Activated CD8-positive, alpha-beta memory T cell treated with anti-CD3 and anti-CD28 coated beads for 24 hours (primary cell): Measurements from ENCODE around the gene KCNIP2.
"Not testable (repeated sequence)": the region's sequence is repeated elsewhere in the genome, so short reads cannot be mapped to it uniquely, and the experiment has no call there.

ENCODE experiments used
- DNase-seq: peaks from one replicate; pipeline ENCODE4 v3.0.0-alpha.2; 2020

KCNIP2 gene

GRCh38 chr10:101827919-101828600, 15.5 kb downstream of the KCNIP2 start:
- DNase-seq = no peak

DNA sequence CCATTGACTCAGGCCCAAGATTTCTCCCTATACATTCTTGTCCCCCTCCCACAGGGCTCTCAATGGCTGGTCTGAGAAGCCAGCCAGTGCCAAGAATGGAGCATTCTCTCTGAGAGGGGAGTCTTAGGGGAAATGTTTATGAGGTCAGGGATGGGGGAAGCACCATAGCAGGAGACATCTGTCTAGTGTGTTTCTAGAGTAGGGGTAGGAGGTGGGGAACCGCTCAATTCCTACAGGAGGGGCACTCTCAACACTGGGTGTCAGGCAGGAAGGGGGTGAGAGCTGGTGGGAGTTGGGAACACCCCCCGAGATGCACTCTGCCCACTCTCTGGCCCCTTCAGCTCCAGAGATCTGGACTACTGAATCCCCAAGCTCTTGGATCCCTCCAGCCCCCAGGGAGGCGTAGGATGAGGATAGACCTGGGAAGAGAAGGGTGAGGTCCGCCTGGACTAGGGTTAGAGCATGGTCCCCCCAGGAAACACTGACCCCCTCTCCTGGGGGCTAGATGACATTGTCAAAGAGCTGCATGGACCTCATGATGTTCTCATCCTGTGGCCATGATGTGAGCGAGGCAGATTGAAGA, 16.7 kb downstream of the KCNIP2 start:
- no peak for DNase-seq

DNA sequence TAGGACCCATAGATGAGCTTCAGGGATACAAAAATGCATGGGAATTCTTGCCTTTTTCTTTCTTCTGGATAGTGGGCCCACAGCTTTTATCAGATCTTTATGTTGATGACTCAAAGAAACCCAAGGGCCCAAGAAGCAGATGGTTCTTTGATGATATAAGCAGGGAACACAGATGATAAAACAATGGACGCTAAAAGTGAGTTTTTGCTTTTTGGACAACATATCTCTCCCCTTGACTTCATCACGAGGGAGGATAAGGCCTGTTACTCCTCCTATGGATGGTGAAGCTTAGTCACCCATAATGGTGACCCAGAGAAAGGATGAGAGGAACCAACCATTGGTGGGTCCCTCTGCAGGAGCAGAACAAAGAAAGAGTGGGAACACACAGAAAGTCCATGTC, 18.9 kb downstream of the KCNIP2 start:
- DNase-seq = no peak

GRCh38 chr10:101818872-101819633, 24.5 kb downstream of the KCNIP2 start:
- DNase-seq = no peak

- DNase-seq = peak; percentile 97
These were observed 25.3 kb downstream of the KCNIP2 start, which contains the start of gene OGA for GRCh38 chr10:101818119-101818871. Gene OGA, minus strand, starts transcription at chr10:101818444. Its CDS starts 422 bp downstream, at chr10:101818022.

DNA sequence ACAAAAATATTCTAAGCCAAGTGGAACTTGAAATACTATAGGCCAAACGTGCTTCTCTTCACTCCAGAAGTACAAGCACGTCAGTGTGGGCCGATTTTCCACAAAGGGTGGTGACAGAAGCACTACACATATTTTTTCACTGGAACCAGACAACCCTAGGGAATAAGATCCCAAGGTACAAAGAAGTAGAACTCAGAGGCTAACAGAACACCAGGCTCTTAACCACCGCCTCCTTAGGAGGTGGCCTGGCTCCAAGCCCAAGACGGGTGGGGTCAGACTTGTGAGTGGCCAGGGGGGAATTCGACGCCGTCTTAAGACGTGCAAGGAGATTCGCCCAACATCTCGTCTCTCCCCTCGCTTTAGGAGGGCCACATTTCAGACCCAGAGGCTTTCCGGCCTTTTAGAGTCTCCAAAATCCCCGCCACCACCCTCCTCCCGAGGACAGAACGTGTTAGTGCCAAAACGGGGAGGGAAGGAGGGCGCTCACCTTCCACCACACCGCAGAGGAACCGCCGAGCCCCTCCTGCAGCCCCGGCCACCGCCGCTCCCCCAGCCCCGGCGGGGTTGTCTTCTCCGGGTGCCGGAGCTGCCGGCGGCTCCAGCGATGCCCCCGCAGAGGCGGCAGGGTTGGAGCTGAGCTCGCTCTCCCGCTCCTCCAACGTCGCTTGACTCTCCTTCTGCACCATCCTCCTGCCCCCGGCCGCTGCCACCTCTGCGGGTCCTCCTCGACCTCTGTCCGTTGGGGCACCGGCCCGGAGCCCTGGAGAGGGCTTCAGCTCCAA, 26.1 kb downstream of the KCNIP2 start:
- peak; percentile 76 for DNase-seq

DNA sequence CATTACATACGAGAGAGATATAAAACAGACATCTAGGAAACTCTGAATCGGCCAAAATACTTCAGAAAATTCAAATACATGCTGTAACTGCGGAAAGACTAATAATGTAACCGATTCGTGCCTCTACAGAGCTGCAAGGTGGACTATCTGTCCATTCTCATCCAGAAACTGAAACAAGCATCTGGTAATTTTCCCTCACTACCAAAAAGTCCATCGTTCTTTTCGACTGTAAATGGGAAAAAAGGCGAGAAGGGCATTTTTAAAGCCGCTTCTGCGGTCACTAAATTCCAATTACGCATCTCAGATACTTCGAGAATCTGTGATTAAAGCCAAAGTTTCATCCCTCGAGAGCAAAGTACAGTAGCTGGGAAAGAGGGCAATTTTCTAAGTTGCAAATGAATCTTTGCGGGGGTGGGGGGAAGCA, 26.7 kb downstream of the KCNIP2 start:
- no peak for DNase-seq

DNA sequence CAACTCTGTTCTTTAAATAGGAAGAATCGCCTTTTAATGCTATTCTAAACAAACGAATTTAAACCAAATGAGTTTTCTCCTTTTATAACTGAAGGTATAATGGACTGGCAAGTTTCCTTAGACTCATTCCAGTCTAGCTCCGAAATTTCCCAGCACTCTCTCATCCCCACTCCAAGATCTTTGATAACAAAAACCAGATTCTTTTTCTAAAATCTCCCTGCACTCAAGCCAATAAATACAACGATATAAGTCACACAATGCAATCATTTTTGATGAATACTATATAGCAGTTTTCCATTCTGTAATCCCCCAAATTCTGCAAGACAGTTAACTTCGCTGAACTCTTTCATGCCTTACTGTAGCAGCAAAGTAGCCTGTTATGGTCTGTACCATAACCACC, 27.2 kb downstream of the KCNIP2 start:
- no peak for DNase-seq

DNA sequence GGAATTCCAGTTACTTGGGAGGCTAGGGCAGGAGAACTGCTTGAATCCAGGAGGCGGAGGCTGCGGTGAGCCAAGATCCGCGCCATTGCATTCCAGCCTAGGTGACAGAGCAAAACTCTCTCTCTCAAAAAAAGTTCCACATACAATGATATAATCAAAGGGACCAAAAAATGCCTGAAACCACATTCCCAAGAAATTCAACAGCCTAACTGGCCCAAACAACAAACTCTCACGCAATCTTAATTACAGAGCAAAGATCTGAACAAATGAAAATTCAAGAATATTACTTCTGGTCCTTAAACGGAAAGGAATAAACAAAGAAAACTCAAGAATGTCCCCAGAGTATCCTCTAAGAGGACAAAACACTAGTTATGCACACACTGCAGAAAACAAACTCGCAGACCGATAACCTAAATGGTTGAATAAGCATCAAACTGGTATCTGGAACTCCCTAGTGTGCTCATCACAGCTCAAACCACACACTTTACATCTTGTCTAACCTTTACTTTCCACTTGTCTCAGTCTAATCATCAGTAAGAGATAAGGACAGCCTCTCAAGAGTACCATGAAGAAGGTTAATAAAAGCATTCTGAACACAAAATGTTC, 29.0 kb downstream of the KCNIP2 start:
- no peak for DNase-seq

DNA sequence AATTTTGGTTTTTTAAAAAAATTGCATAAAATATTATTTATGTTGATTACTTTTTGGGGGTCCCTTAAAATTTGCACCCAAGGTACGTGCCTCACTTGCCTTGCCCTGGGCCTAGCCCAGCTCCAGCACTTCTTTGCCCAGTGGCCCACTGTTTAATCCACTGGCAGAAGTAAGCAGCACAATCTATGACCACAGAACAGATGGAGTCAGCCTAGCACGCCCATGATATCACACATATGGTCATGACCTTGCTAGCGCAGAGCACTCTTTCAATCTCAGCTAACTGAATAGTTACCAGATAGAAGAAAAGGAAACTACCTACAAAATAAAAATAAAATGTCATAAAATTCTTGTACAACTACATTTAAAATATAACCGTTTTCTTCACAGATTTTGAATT, 31.0 kb downstream of the KCNIP2 start:
- no peak for DNase-seq

- DNase-seq = no peak
These were observed 36.4 kb downstream of the KCNIP2 start for GRCh38 chr10:101807158-101807557.

DNA sequence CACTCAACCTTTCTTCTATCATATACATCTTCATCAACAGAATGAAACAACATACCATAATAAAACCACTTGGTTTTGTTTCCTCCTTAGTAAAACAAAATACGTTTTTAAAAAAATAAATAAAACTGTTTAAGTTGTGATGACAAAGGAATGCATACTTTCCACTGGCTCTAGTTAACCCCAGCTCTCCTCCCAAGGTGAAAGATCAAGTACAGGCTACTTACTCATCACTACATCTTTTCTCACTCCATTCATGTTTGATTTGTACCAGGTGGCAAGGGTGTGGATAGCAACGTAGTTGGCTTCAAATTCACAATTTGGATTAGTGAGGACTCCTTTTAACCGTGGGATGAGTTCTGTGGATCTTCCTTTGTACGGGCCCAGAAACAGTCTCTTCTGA, 40.1 kb downstream of the KCNIP2 start:
- no peak for DNase-seq

DNA sequence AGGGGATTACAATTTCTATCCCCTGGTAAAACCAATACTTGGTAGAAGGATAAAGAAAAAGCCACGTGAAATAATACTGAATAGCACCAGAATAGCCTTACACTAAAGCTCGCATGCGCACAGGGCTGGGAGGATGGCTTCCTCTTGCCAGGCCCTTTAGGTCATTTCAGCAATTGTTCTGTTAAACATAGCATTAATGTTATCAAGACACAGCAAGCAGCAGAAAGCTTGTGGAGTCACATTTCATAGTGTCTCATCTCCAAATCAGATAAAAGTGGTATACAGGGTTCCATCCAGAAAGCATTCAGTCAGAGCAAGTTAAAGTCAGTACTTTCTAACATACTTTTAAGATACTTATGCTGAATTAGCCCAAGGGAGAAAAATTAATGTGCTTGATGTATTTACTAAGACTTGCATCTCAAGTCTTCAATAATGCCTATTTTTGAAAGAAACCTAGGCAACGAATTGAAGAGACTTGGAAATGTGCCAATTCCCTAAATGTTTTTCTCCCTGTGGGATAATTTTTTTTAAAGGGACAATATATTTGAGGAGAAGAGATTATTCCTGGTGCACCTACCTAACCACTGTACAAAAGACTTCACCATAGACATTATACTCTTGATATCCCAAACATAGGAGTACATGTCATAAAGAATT, 46.1 kb downstream of the KCNIP2 start:
- DNase-seq = no peak

- no peak for DNase-seq
These were observed 50.1 kb downstream of the KCNIP2 start for GRCh38 chr10:101793526-101793925.

GRCh38 chr10:101789686-101790085, 53.9 kb downstream of the KCNIP2 start:
- no peak for DNase-seq

GRCh38 chr10:101789231-101789630, 54.4 kb downstream of the KCNIP2 start:
- not testable (repeated sequence) for DNase-seq

- no peak for DNase-seq
These were observed 57.8 kb downstream of the KCNIP2 start for GRCh38 chr10:101785801-101786200.

GRCh38 chr10:101784558-101784957, 59.0 kb downstream of the KCNIP2 start:
- no peak for DNase-seq

DNA sequence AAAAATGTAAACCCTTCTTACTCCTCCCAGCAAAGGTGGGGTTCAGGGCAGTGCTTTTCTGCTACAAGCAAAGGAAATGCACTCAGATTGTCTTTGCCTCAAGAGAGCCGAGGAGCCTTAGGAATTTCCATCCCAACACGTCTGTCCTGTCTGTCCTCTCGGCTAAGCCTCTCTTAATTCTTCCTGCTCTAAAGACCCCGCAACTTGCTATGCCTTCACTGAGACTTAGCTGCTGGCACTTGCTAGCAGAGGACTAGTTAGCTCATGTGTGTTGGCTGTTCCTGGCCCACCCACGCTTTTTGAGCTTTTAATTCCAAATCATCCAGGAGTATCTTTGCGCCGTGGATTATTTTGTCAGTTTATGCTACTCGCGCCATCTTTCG, 59.9 kb downstream of the KCNIP2 start:
- peak; percentile 58 for DNase-seq

DNA sequence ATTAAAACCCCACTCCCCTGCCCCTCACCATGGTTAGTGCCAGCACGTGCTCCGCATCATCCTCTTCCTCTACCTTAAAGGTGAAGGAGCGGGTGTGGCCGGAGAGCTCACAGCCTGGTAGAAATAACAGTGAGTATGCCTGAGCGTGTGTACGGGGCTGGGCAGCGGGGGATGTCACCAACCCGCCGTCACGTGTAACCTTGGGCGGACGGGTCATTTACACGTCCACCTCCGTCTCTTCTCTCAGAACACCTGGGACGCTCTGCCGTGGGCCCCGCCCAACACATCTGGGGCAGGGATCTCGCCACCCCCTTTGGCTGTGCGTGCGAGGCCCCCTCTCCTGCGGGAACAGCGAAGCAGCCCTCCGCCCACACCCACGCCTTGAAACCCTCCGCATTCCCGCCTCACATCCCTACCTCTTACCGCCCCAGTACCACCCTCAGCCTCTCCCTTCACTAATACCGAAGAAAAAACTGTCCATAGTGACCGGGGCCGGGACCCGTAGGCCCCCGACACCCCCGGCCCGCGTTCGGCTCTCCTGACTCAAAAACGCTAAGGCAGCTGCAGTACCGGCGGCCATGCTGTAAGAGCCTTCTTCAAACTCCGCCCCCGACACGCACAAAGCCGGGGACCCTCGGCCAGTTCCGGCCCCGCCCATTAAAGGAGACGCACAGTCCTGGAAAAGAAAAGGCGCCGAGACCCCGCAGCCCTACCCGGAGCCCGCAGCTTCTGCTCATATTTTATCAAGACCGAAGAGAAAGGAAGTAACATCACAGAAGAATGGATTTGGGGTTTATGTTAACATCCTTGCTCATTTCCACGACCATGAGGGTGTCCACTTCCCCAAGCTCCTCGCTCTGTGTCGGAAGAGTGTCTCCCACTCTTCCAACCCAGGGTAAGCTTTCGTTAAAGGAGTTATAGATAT, 60.5 kb downstream of the KCNIP2 start, which contains the start of gene NPM3:
Gene NPM3, minus strand, starts transcription at position 636 of the 925 bp plus-strand sequence. Its CDS starts 56 bp downstream, at position 580.
- DNase-seq = peak; percentile 94
